Endometrial microvascular endothelial cells (primary cell): ENCODE results near the gene ATP5MG. TPM values are rescaled to one million over a fixed set of nuclear protein-coding genes. Genes with fewer than 3 reads are reported as not detected.
"Not testable (repeated sequence)": the region's sequence is repeated elsewhere in the genome, so short reads cannot be mapped to it uniquely, and the experiment has no call there.

Source experiments
- in situ Hi-C: cut with HindIII; loops from 2 replicates; pipeline ENCODE4 v1.10.0; 2017; ENCODE audit warnings: low sequenced_read_pairs, low pct_unique_long_range_greater_than_20kb; ENCODE audit errors: inconsistent ontology term
- total RNA-seq: library from RNA; depleted of rRNA; stranded (reverse); fragments of >200 nt; gene quantifications from one replicate; pipeline ENCODE4 v1.2.3, GENCODE V29; 2015; ENCODE audit errors: inconsistent ontology term

The ATP5MG gene
- total RNA-seq, 1 donor from 2014 or later, result 66.7 TPM

DNA sequence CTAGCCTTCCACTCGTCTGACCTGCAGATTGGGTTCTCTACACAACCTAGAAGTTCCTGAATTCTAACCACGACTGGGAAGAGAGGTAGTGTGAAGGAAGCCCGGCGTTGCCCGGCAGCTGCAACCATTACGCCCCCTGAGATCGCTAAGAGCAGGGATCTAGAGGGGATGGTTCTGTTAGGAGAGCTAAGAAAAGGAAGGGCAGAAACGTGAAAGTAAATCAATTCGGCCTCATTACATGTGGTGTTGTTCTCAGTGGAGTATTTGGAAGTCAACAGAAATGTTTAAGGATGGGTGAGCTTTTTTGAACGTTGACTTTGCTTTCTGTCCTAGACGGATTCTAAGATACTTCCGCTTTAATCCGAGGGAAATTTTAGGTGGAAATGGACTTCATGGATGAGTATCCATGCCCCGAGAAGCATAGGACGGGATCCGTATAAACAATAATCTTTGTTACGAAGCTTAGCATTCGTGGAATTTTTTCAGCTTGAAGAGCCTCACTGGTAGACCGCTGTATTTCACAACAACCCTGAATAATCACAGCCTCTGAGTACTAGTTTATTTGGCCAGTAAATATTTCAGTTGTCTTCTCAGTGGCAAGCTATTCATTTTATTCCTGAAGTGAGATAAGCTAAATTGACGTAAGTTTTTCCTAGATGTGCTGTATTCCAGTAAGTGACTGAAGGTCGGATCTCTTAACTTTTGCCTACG, 629 bp downstream of the ATP5MG start:
- in situ Hi-C loops, result no loop called here

DNA sequence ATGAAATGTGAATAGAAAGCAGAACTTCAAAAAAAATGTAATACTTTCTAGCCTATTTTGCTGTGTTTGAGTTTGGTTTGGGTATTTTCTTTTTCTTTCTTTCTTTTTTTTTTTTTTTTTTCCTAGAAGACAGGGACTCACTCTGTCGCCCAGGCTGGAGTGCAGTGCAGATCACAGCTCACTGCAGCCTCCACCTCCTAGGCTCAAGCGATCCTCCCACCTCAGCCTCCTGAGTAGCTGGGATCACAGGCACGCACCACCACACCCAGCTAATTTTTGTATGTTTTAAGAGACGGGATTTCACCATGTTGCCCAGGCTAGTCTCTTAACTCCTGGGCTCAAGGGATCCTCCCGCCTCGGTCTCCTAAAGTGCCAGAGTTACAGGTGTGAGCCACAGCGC, 1.2 kb downstream of the ATP5MG start:
- in situ Hi-C loops, result not testable (repeated sequence)

DNA sequence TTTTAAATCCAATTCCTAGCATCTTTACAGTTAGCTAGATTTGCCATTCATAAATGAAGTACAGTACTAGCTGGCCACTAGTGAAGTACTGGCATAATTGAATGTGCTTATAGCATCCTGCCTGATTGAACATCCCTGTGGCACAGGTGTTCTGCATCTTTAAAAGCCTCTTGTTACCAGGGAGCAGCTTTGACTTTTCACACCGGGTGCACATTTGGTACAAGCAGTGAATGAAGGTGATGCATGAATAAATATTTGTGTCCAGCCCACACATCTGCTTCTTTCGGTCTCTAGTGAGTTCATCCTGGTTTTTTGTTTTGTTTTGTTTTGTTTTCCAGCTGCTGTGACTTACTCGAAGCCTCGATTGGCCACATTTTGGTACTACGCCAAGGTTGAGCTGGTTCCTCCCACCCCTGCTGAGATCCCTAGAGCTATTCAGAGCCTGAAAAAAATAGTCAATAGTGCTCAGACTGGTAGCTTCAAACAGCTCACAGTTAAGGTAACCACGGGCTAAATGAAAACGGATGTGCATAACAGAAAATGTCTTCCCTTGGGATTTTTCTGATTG, 5.3 kb downstream of the ATP5MG start:
- in situ Hi-C loops, result no loop called here

DNA sequence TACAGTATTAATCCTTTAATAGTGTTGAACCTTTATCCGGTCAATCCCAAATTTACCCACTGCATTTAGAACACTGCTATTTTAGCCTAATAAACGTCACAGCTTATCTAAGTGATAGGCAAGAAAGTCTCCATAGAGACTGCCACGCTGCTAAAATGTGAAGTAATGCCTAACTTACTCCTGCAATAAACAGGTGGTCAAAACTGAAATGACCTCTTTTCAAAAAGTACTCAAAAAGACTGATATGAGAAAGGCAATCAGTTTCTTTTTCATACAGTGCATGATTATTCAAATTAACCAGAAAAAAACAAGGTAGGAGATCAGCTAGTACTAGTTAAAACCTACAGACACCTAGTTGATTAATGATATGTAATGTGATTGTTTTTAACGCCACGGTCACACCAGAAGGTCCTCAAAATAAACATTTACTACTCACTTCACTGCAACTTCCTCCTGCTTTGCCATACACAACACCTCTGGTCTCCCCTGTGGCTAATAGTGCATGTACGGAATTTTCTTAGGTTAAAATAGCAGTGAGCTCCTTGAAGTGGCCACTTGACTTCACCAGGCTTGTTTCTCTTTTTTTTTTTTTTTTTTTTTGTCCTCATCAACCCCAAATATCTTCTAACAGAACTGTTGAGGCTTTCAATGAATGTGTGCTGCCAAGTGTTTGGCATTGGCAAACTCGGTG, 8.8 kb downstream of the ATP5MG start:
- in situ Hi-C loops, result no loop called here

DNA sequence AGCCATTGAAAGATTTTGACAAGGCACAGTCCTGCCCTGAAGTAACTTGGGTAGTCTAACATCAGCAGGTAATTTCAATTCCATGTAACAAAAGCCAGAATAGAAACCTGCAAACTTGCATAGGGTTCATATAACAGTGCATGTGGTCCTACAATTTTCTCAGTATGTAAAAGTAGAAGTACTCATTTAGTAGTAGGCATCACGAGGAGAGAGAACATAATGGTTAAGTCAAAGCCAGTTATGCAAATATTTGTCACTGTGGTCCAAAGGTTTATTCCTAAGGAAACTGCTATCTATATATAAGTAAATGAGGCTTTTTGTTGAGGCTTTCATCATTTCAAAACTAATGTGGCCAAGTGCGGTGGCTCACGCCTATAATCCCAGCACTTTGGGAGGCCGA, 10.1 kb downstream of the ATP5MG start:
- in situ Hi-C loops, result no loop called here

DNA sequence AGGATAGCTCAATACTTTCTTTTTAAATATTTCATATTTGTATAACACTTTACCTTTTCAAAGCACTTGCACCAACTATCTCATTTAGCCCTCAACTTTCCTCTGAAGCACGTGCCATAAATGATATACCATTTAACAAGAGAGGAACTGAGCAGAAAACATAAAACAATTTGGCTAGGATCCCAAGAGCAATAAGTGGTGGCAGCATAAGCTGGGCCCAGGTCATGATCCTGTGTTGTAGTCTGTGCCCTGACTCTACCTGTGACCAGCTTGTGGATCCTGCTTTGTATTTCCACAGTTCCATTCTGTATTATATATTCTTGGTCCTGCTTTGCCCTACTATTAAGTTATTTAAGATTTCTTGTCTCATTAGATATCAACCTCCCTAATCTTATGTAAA, 11.5 kb downstream of the ATP5MG start:
- in situ Hi-C loops, result no loop called here

DNA sequence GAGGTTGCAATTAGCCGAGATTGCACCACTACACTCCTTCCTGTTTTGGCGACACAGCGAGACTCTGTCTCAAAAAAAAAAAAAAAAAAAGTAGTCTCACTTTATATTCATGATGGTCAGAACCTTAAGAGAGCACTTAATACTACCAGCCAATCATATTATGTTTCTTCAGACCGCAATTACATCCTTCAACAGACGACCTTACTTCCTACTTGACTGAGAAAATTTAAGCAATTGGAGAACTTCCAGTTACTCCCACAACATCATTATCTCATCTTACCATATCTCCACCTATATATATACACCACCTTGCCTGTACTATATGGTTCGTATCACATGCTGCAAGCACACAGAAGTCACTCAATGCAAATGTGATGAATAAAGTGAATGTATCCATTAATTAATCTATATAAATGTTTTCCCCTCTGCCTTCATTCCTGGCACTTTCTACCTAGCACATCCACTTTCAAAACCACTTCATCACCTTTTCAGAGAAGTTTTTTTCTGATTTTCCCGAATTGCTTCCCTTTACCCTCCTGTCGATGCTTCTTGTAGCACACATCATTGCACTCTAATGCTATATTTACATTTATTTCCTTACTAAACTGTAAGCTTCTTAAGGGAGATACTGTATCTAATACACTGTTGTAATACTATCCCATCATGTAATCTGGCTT, 13.8 kb downstream of the ATP5MG start:
- in situ Hi-C loops, result no loop called here

DNA sequence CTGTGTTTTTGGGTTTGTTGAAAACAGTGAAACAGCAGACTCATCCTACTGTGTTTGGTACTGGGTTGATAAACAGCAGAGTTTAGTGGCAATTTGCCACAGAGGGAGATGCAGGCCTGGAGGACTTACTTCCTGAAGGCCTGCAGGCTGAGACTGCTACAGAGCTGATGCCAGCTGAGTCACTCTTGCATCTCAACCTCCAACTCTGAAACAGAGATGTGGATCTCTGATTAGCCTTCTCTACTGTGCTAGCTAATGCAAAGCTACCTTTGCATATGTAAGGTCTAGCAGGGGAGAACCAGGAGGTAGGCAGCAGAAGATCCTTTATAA, 14.3 kb downstream of the ATP5MG start:
- in situ Hi-C loops, result no loop called here

DNA sequence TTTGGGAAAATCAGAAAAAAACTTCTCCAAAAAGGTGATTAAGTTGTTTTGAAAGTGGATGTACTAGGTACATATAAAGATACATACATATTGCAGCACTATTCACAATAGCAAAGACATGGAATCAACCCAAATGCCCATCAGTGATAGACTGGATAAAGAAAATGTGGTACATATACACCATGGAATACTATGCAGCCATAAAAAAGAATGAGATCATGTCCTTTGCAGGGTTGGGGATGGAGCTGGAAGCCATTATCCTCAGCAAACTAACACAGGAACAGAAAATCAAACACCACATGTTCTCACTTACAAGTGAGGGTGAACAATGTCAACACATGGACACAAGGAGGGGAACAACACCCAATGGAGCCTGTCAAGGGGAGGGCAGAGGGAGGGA, 15.5 kb downstream of the ATP5MG start:
- in situ Hi-C loops, result not testable (repeated sequence)

DNA sequence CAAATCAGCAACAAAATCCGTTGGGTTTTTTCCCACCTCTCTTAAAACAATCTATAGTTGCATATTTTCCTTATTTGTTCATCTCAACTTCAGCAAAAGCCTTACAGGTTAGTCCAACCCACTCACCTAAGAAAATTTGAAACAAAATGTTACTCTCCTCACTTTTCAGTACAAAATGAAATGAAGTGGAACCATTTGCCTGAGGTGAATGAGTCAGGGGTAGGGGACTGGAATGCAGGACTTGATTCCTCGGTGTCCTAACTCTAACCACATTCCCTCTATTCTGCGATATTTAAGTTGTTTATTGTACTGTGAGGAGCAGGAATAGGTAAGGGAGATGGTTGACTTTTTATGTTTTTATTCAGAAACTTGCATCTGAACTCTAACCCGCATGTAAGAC, 16.4 kb downstream of the ATP5MG start:
- in situ Hi-C loops, result no loop called here

DNA sequence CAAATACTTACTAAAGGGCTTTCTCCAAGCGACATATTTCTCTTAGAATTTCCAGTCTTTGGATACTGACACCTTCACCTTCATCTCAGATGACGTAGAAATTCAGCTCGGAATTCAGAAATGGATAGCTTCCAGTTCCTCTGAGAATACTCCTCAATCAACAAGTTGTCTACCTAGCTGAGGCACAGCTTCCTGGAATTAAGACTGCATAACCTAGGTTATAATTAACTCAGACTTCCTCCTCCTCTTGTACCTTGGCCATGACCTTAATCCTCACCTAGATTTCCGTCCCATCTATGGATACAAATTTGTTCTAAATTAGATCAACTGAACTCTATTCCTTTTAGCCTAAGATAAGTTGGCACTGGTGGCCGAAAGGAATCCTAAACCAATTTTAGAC, 17.4 kb downstream of the ATP5MG start:
- in situ Hi-C loops, result no loop called here

DNA sequence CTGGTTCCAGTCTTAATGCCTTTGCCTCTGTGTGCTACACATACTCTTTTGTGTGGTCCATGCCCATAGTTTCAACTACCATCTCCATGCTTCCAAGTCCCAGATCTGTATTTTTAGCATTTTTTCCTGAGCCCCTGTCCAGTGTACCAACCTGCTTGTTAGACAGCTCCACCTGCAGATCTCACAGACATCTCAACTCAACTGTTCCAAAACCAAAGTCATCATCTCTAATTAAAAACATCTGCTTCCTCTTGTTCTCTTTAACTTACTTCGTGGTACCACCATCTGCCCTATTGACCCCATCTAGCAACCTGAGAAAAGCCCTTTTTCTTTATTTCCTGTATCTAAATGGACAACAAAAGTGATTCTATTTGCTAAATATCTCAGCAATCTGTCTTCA, 26.3 kb downstream of the ATP5MG start:
- in situ Hi-C loops, result no loop called here

DNA sequence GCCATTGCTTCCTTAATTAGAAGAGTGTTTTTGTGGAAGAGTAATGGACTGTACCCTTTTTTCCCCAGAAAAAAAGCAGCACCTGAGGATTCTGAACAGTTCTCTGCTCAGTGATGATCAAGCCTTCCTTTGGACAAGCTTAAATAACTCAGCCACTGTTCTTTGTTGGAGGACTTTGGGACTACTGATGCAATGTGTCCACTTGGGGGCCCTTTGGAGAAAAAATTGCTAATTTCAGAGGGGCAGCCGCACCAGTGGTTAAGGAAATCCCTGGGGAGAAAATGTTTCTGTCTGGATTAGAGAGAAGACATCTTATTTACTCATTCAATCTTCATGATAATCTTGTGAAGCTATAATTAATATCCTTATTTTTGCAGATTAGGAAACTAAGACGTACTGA, 29.6 kb downstream of the ATP5MG start:
- in situ Hi-C loops, result no loop called here

DNA sequence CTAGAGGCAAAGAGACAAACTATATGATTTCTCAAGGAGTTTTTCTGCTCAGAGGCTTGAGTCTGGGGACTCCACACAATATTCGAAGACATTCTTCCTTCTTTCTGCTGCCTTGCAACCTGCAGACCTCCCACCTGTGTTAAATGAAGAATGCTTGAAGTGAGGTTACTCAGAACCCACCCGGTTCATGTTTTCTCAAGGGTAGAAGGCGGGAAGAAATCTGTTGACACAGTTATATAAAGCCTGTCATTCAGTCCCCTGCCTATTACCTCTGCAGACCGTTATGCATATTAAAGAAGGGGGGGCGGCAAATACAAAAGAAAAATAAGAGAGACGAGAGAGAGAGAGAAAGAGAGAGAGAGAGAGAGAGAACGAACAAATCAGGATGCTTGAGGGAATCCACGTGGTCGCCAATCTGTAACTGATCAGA, 32.7 kb downstream of the ATP5MG start:
- in situ Hi-C loops, result no loop called here

DNA sequence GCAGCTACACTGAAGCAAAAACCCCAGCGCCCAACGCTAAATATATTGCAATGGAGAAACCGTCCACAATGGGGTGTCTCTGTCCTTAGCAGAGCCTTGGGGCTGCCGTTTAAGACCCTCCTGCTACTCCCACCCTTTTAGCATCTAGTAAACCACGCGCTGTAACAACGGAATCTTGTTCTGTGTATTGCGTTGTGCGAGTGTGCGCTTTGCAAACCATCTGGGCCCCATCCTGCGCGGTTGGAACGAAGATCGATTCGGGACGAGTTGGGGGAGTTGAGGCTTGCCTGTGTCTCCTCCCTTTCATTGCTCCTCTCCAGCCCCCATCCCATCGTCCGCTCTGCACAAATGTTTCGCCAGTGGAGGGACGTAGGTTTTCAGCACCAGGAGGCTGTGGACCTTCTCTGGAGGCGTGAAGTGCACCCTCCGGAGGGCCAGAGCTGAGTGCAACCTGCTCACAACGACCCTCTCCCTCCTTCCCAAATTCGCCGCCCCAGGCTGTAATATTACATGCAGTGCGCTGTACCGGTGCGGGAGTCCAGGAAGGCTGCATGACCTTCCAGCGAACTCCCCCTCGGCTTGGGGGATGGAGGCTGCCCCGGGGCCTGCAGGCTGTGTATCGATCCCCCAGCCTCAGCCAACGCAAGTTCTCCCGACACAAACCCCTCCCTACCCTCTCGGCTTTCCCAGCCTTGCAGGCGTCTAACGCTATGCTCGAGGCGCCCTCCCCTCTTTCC, 33.3 kb downstream of the ATP5MG start:
- in situ Hi-C loops, result no loop called here

DNA sequence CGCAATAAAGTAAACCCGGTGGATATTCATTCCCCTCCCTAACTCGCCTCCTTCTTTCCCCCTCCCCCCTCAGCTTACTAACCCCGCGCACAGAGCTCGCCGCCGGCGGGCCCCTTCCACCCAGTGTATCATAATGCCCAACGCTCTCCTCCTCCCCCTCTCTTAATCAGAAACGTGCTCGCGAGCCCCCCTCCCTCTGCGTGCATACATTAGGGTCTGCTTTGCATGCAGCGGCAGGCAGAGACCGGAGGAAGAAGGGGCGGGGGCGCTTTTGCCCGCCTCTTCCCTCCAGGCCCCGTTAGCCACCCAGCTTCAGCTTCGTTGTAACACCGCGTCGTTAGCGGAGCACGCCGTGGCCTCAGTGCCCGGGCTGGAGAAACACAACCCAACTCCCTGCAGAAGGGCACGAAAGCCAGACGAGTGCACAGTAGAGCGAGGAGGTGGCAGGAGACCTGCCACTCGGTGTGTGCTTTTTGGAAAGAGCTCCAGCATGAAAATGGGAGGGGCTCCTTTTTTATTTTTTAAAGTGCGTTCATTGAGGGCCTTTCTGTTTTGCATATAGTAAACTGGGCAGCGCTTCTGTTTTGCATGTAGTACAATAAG, 34.0 kb downstream of the ATP5MG start:
- in situ Hi-C loops, result no loop called here

DNA sequence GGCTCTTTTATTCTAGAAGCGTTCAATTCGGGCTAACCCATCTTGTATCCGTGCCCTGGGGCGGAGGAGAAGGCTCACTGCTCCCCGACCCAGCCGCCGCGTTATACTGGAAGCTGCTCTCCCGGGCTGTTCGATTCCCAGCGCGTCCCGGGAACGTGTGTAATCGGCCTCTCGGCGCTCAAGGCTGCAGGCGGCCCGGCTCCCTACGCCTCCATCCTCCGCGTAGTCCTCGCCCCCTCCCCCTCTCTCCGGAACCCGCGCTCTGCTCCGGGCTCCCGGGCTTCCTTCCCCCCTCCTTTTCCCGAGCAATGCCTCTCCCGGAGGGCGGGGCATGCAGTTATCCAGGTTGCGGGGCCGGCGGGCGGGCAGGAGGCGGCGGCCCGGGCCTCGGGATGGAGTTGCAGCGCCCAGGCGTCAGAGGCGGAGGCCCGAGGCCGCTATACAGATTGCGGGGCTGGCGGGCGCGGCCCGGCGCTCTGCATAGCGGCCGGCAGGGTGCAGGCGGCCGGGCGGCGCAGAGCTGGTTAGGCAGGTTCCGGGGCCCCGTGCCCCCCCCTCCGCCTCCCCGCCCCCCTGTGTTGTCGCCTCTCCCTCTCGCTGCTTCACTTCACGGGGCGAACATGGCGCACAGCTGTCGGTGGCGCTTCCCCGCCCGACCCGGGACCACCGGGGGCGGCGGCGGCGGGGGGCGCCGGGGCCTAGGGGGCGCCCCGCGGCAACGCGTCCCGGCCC, 34.7 kb downstream of the ATP5MG start, which contains the start of gene KMT2A:
KMT2A (plus strand) TSS at position 600 of the 732 bp plus-strand sequence; CDS start at position 621, 21 bp downstream.
- in situ Hi-C loops, result no loop called here

DNA sequence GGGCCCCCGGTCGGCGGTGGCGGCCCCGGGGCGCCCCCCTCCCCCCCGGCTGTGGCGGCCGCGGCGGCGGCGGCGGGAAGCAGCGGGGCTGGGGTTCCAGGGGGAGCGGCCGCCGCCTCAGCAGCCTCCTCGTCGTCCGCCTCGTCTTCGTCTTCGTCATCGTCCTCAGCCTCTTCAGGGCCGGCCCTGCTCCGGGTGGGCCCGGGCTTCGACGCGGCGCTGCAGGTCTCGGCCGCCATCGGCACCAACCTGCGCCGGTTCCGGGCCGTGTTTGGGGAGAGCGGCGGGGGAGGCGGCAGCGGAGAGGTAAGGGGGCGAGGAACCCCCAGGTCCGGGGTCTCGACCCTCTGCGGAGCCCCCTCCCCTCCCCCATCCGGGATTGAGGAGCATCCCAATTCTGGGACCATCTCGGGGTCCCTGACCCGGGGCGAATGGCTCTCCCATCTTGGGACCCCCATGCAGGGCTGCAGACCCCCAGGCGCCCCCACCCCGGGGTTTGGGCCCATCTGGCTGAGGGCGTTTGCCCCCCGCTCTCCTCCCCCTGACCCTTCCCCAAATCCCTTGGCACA, 35.3 kb downstream of the ATP5MG start:
- in situ Hi-C loops, result no loop called here
